MCF 10A (cell line): ENCODE results near the gene DCAF5. TPM values are rescaled to one million over a fixed set of nuclear protein-coding genes. Genes with fewer than 3 reads are reported as not detected.

ENCODE experiments used
- BruUV-seq: library from RNA; stranded (reverse); fragments of 400-500 nt; replicated peaks from 2 replicates; lab custom pipeline; 2021; lab: Mats Ljungman, UMichigan
- CTCF ChIA-PET: fragments of 300-600 bp; sonication (Branson Sonifier 250); formaldehyde crosslinking; extraction: SDS; loops from one replicate; lab custom pipeline; 2021; ENCODE audit warnings: antibody characterized with exemption, inconsistent platforms; lab: Yijun Ruan, JAX
- POLR2A ChIA-PET: fragments of 300-600, 350-650 bp; sonication (Branson Sonifier 250); formaldehyde crosslinking; extraction: SDS; loops from one replicate; lab custom pipeline; 2020; ENCODE audit warnings: antibody characterized with exemption, inconsistent platforms; lab: Yijun Ruan, JAX
- DNase-seq: peaks from one replicate; pipeline ENCODE4 v3.0.0-alpha.2; 2018; ENCODE audit not compliant: unreplicated experiment
- H3K27ac Mint-ChIP-seq: one replicate; pipeline ENCODE4 v1.8.0; 2022; ENCODE audit warnings: mild to moderate bottlenecking, low read depth, mixed read lengths; ENCODE audit not compliant: unreplicated experiment
- H3K27me3 Mint-ChIP-seq: one replicate; pipeline ENCODE4 v1.8.0; 2022; ENCODE audit warnings: mixed read lengths; ENCODE audit not compliant: insufficient read depth, unreplicated experiment
- H3K36me3 Mint-ChIP-seq: one replicate; pipeline ENCODE4 v1.8.0; 2022; ENCODE audit warnings: mild to moderate bottlenecking, moderate library complexity, mixed read lengths; ENCODE audit not compliant: insufficient read depth, unreplicated experiment
- H3K4me1 Mint-ChIP-seq: one replicate; pipeline ENCODE4 v1.8.0; 2022; ENCODE audit warnings: mixed read lengths; ENCODE audit not compliant: insufficient read depth, unreplicated experiment
- H3K4me3 Mint-ChIP-seq: one replicate; pipeline ENCODE4 v1.8.0; 2022; ENCODE audit warnings: mild to moderate bottlenecking, moderate library complexity, mixed read lengths; ENCODE audit not compliant: unreplicated experiment
- H3K9me3 Mint-ChIP-seq: one replicate; pipeline ENCODE4 v1.8.0; 2022; ENCODE audit warnings: mixed read lengths; ENCODE audit not compliant: unreplicated experiment
- CTCF ChIP-seq: fragments of 200-600 bp; IDR thresholded peaks from one replicate; pipeline ENCODE4 v1.8.0; 2022; ENCODE audit warnings: antibody characterized with exemption, mild to moderate bottlenecking; ENCODE audit not compliant: unreplicated experiment
- intact Hi-C: fragments of 100-400 bp; cut with micrococcal nuclease; formaldehyde crosslinking; loops from 2 replicates; pipeline ENCODE4 v1.14.1; 2022
- total RNA-seq: library from RNA; stranded (reverse); gene quantifications from 2 replicates; pipeline ENCODE4 v1.2.3, GENCODE V29; 2022

Gene DCAF5
- total RNA-seq, 1 experiment from 2014 or later: 37.7 TPM

- CTCF ChIA-PET: interaction anchor here (0.6 to 2.4 kb wide), 36 partner anchors 10 to 1711 kb away, joined by 3 to 17 read pairs (median 4); partner anchors contain the start of genes DCAF5 and EXD2
- H3K36me3 Mint-ChIP-seq: peaks cover 8% of the 10 kb centered on the region
- intact Hi-C loops: loop anchor here (1.0 to 2.0 kb wide), 4 partner anchors 22 to 331 kb away; partner anchors contain the start of gene EXD2
- peak; percentile 88 for TF ChIP-seq CTCF
- H3K4me1 Mint-ChIP-seq: peaks cover 32% of the 10 kb centered on the region
- BruUV-seq: no TSS peak
- H3K4me3 Mint-ChIP-seq: no peak overlapping the region
- POLR2A ChIA-PET: interaction anchor here (1.0 to 2.0 kb wide), 8 partner anchors 18 to 112 kb away, joined by 3 to 12 read pairs (median 4); partner anchors contain the start of genes DCAF5 and EXD2
- H3K9me3 Mint-ChIP-seq: no peaks in the 10 kb centered on the region
- DNase-seq: peak; percentile 80
- H3K27ac Mint-ChIP-seq: no peak overlapping the region
- H3K27me3 Mint-ChIP-seq: no peaks in the 10 kb centered on the region
Observed at GRCh38 chr14:69129264-69129880, 23.5 kb downstream of the DCAF5 start.

- no peak for TF ChIP-seq CTCF
- peaks cover 50% of the 10 kb centered on the region for H3K36me3 Mint-ChIP-seq
- H3K9me3 Mint-ChIP-seq: no peaks in the 10 kb centered on the region
- no peaks in the 10 kb centered on the region for H3K27me3 Mint-ChIP-seq
- ChIA-PET CTCF (interaction anchor here (0.9 to 3.1 kb wide), 3 partner anchors 10 to 247 kb away, joined by 3 to 17 read pairs (median 8); no protein-coding TSS in a partner anchor), POLR2A (interaction anchor here (1.5 kb wide), 1 partner anchor 10 kb away, joined by 3 read pairs; no protein-coding TSS in a partner anchor)
- BruUV-seq: no TSS peak
- intact Hi-C loops: no loop called here
- no peak overlapping the region for H3K27ac Mint-ChIP-seq
- no peak for DNase-seq
- no peak overlapping the region for H3K4me3 Mint-ChIP-seq
- no peaks in the 10 kb centered on the region for H3K4me1 Mint-ChIP-seq
Observed at GRCh38 chr14:69118305-69118704, 34.6 kb downstream of the DCAF5 start.

GRCh38 chr14:69117020-69117767, 35.7 kb downstream of the DCAF5 start:
- intact Hi-C loops: no loop called here
- Mint-ChIP-seq H3K36me3 (peaks cover 50% of the 10 kb centered on the region), H3K4me3 (no peak overlapping the region), H3K27me3 (no peaks in the 10 kb centered on the region), H3K4me1 (no peaks in the 10 kb centered on the region), H3K27ac (no peak overlapping the region), H3K9me3 (no peaks in the 10 kb centered on the region)
- TF ChIP-seq CTCF: no peak
- BruUV-seq: no TSS peak
- ChIA-PET CTCF (interaction anchor here (0.6 to 3.1 kb wide), 5 partner anchors 12 to 1301 kb away, joined by 3 to 17 read pairs (median 3); partner anchors contain the start of gene ZFYVE26), POLR2A (interaction anchor here (0.6 kb wide), 2 partner anchors 32 to 165 kb away, joined by 3 read pairs; no protein-coding TSS in a partner anchor)
- DNase-seq: no peak
